AG09319 (cell line): Measurements from ENCODE around the gene LBP.

Experiments used
- DNase-seq: peaks from one replicate; pipeline ENCODE4 v3.0.0-alpha.2; 2010; ENCODE audit warnings: low read depth; ENCODE audit errors: extremely low read depth
- TF ChIP-seq, protein P1 (sequence below): IDR thresholded peaks from 2 replicates; pipeline ENCODE4 v1.5.1; 2011; ENCODE audit warnings: low read depth, mild to moderate bottlenecking, inconsistent platforms, low read length, moderate library complexity

Gene LBP

GRCh38 chr20:38414769-38415450, 68.6 kb downstream of the LBP start:
- no peak for DNase-seq
- TF ChIP-seq, protein P1, sequence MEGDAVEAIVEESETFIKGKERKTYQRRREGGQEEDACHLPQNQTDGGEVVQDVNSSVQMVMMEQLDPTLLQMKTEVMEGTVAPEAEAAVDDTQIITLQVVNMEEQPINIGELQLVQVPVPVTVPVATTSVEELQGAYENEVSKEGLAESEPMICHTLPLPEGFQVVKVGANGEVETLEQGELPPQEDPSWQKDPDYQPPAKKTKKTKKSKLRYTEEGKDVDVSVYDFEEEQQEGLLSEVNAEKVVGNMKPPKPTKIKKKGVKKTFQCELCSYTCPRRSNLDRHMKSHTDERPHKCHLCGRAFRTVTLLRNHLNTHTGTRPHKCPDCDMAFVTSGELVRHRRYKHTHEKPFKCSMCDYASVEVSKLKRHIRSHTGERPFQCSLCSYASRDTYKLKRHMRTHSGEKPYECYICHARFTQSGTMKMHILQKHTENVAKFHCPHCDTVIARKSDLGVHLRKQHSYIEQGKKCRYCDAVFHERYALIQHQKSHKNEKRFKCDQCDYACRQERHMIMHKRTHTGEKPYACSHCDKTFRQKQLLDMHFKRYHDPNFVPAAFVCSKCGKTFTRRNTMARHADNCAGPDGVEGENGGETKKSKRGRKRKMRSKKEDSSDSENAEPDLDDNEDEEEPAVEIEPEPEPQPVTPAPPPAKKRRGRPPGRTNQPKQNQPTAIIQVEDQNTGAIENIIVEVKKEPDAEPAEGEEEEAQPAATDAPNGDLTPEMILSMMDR = no peak

DNA sequence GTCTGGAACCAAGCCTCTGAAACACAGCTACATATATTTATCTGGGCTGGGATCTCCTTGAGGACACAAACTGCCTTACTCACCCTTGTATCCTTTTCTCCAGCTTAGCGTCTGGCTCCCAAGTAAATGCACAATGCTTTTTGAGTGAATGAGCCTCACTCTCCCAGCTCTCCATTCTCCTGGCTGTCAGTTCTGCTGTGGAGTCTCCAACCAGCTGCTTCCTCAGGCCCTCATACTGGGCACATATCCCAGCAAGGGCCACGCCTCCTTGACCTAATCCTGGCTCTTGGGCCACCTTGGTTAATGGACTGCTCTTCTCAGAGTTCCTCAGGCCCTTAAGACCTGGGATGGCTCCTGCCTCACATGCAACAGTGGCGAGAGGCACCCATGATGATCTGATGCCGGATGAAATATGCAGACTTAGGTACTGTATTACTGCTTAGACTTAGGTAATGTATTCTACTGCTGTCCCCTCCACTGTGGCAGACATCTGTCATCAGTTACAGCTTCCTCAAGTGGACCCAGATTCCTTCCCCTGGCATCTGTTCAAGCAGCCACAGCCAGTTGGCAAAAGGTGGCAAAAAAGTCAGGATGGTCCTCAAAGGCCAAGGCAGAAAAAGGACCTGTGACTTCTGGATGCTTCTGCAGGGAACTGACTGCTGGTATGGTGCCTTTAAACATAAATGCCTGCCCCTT, 72.4 kb downstream of the LBP start:
- TF ChIP-seq, protein P1 = no peak
- DNase-seq = no peak

- TF ChIP-seq, protein P1 = no peak
Observed at GRCh38 chr20:38420388-38421085, 74.3 kb downstream of the LBP start.

DNA sequence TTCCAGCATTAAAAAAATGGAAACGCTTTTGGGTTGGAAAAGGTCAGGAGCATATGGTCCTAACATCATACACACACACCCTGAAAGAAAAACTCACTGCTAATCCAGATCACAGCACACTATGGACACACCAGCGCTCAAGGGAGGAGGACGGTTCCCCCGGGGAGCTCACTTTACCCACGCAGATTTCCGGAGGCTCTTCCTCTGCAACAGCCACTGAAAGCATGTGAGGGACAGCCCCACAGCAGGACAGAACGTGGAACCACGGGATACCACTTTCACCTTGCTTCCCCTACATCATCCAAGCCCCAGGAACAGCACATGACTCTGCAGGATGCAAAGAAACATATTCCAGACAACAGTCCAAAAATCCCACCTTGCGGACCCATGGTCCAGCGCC, 75.6 kb downstream of the LBP start:
- no peak for DNase-seq

More at GRCh38 chr20:38420388-38421085, 74.3 kb downstream of the LBP start:
- DNase-seq = no peak

GRCh38 chr20:38423541-38423940, 77.3 kb downstream of the LBP start:
- DNase-seq = no peak
- TF ChIP-seq, protein P1 = no peak

More for the DNA sequence above, 75.6 kb downstream of the LBP start:
- TF ChIP-seq, protein P1 = no peak

GRCh38 chr20:38424401-38424800, 78.1 kb downstream of the LBP start:
- no peak for DNase-seq
- TF ChIP-seq, protein P1 = no peak
